HepG2 (cell line): Measurements from ENCODE around the gene DRC3.

Experiments used
- EZH2 ChIP-seq: conservative IDR thresholded peaks from 2 replicates; pipeline ENCODE4 v1.6.1; 2012; ENCODE audit warnings: mild to moderate bottlenecking, low read depth, low read length, moderate library complexity
- POLR2A ChIP-seq, 2 experiments: IDR thresholded peaks; 2 replicates each; pipeline ENCODE4 v1.6.1; 2011; ENCODE audit warnings: low read depth in 2 of 2, low read length in 2 of 2, mild to moderate bottlenecking in 1 of 2, moderate library complexity in 1 of 2; ENCODE audit not compliant: insufficient read depth in 1 of 2
- TF ChIP-seq, protein P1 (sequence below): sonication (generic); formaldehyde crosslinking; IDR thresholded peaks from 2 replicates; pipeline ENCODE4 v1.5.0; 2020; ENCODE audit warnings: missing genetic modification reagents

DNA sequence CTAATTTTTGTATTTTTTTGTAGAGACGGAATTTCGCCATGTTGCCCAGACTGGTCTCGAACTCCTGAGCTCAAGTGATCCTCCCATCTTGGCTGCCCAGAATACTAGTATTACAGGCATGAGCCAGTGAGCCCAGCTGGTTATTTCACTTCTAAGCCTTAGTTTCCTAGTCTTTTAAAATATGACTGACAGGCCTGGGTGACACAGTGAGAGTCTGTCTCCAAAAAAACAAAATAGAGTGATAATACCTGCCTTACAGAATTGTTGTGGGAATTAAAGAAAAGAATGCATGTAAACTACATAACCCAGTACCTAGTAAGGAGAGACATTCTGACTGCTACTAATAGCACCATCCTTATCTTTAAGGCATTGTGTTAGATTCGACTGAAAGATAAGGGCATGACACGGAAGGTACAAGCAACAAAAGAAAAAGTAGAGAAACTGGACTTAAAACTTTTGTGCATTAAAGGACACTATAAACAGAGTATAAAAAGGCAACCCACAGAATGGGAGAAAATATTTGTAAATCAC lies 12.1 kb upstream of the DRC3 start:
- TF ChIP-seq POLR2A (IDR thresholded peaks at IDR 0.05; ENCODE audit: insufficient read depth in 1 of 2, low read depth in 2 of 2, low read length in 2 of 2) (no peak), EZH2 (no peak)
- TF ChIP-seq, protein P1, sequence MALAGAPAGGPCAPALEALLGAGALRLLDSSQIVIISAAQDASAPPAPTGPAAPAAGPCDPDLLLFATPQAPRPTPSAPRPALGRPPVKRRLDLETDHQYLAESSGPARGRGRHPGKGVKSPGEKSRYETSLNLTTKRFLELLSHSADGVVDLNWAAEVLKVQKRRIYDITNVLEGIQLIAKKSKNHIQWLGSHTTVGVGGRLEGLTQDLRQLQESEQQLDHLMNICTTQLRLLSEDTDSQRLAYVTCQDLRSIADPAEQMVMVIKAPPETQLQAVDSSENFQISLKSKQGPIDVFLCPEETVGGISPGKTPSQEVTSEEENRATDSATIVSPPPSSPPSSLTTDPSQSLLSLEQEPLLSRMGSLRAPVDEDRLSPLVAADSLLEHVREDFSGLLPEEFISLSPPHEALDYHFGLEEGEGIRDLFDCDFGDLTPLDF: no peak
